K562 (cell line): Measurements from ENCODE around the gene COL4A1. TPM values are rescaled to one million over a fixed set of nuclear protein-coding genes. Genes with fewer than 3 reads are reported as not detected.

Experiments
- ATAC-seq: fragments of 200-7000 bp; cut with Tn5 transposase; 3 replicates; pipeline ENCODE4 v1.9.1; 2020; ENCODE audit warnings: moderate library complexity
- BruUV-seq: library from RNA; stranded (reverse); fragments of 400-500 nt; replicated peaks from 2 replicates; lab custom pipeline; 2021; lab: Mats Ljungman, UMichigan
- CTCF ChIA-PET: fragments of 300-600 bp; formaldehyde crosslinking; extraction: SDS; loops from one replicate; lab custom pipeline; 2021; ENCODE audit warnings: low intra/inter-chr PET ratio; lab: Yijun Ruan, JAX
- POLR2A ChIA-PET: fragments of 300-600, 350-650 bp; sonication (Branson Sonifier 250); formaldehyde crosslinking; extraction: SDS; loops from one replicate; lab custom pipeline; 2021; ENCODE audit warnings: antibody characterized with exemption, inconsistent platforms; lab: Yijun Ruan, JAX
- DNase-seq, 4 experiments: peaks; one replicate each; pipeline versions ENCODE4 v3.0.0 to v3.0.0-alpha.2; 2011 to 2018; ENCODE audit warnings: low spot score in 3 of 4, mixed read lengths in 3 of 4; ENCODE audit errors: extremely low read depth in 1 of 4
- FAIRE-seq: peaks from 2 replicates; lab custom pipeline; 2011; peaks lifted over from hg19 to GRCh38; lab: Jason Lieb, UNC
- H2AFZ ChIP-seq: 2 replicates; pipeline ENCODE4 v1.6.0; 2011; ENCODE audit warnings: low read depth, low read length, control low read depth, inconsistent platforms
- H3K27ac ChIP-seq: fragments of 200-600 bp; 3 replicates; pipeline ENCODE4 v1.8.0; 2011; ENCODE audit warnings: low read depth, mild to moderate bottlenecking, control low read depth, inconsistent platforms, low read length, moderate library complexity, mixed read lengths; ENCODE audit errors: extremely low read depth
- H3K27me3 ChIP-seq, 2 experiments: fragments of 300-600 bp in 1 of 2; 2 replicates in 1 of 2; 3 replicates in 1 of 2; pipeline versions ENCODE4 v1.6.0 to v1.8.0; 2011; ENCODE audit warnings: inconsistent platforms in 2 of 2, low read length in 2 of 2, mild to moderate bottlenecking in 1 of 2, mixed read lengths in 1 of 2, moderate library complexity in 1 of 2; ENCODE audit not compliant: control insufficient read depth in 2 of 2, insufficient read depth in 2 of 2
- H3K36me3 ChIP-seq: fragments of 300-600 bp; 3 replicates; pipeline ENCODE4 v1.8.0; 2011; ENCODE audit warnings: mild to moderate bottlenecking, low read length, inconsistent platforms; ENCODE audit not compliant: control insufficient read depth, insufficient read depth
- H3K4me1 ChIP-seq, 2 experiments: fragments of 200-600 bp in 1 of 2; replicated peaks in 1 of 2; 2 replicates in 1 of 2; 3 replicates in 1 of 2; pipeline versions ENCODE4 v1.5.1 to v1.8.0; 2011; ENCODE audit warnings: inconsistent platforms in 2 of 2, low read length in 2 of 2, mild to moderate bottlenecking in 1 of 2, mixed read lengths in 1 of 2, moderate library complexity in 1 of 2; ENCODE audit not compliant: control insufficient read depth in 2 of 2, insufficient read depth in 2 of 2
- H3K4me2 ChIP-seq: 2 replicates; pipeline ENCODE4 v1.6.1; 2011; ENCODE audit warnings: low read length, control low read depth, inconsistent platforms, mixed read lengths; ENCODE audit not compliant: insufficient read depth
- H3K4me3 ChIP-seq: fragments of 200-600 bp; sonication (generic), shearing (Covaris generic); 2 replicates; pipeline ENCODE4 v1.5.1; 2016; ENCODE audit warnings: control low read depth, inconsistent platforms
- H3K79me2 ChIP-seq: fragments of 200-600 bp; 3 replicates; pipeline ENCODE4 v1.8.0; 2011; ENCODE audit warnings: low read length, inconsistent platforms; ENCODE audit not compliant: control insufficient read depth, insufficient read depth
- H3K9ac ChIP-seq, 2 experiments: 2 replicates each; pipeline versions ENCODE4 v1.6.0 to v1.6.1; 2011; ENCODE audit warnings: low read depth in 2 of 2, low read length in 2 of 2, control low read depth in 1 of 2, inconsistent platforms in 1 of 2, mild to moderate bottlenecking in 1 of 2, mixed read lengths in 1 of 2; ENCODE audit not compliant: insufficient read depth in 1 of 2
- H3K9me1 ChIP-seq: one replicate; pipeline ENCODE4 v1.6.0; 2011; ENCODE audit warnings: inconsistent platforms, mild to moderate bottlenecking, low read length, moderate library complexity; ENCODE audit not compliant: control insufficient read depth, insufficient read depth
- H3K9me3 ChIP-seq: replicated peaks from 2 replicates; pipeline ENCODE4 v1.5.1; 2011; ENCODE audit warnings: low read depth, low read length, inconsistent platforms; ENCODE audit not compliant: control insufficient read depth, insufficient read depth
- H4K20me1 ChIP-seq: replicated peaks from 2 replicates; pipeline ENCODE4 v1.6.1; 2011; ENCODE audit warnings: low read length, inconsistent platforms, mixed read lengths; ENCODE audit not compliant: control insufficient read depth, insufficient read depth
- E2F3 ChIP-seq: fragments of 250-450 bp; sonication (Bioruptor Pico); IDR thresholded peaks from 2 replicates; pipeline ENCODE4 v1.4.0; 2020; ENCODE audit warnings: mild to moderate bottlenecking
- NFIC ChIP-seq: fragments of 450-650 bp; IDR thresholded peaks from 2 replicates; pipeline ENCODE4 v1.6.1; 2017; ENCODE audit warnings: mild to moderate bottlenecking, inconsistent platforms
- RCOR1 ChIP-seq, 2 experiments: IDR thresholded peaks; 2 replicates each; pipeline ENCODE4 v1.6.1; 2012; ENCODE audit warnings: low read depth in 2 of 2, low read length in 2 of 2, borderline replicate concordance in 1 of 2, improper control_type of control experiment in 1 of 2
- SMAD2 ChIP-seq: fragments of 150-350 bp; IDR thresholded peaks from 2 replicates; pipeline ENCODE4 v1.6.1; 2014; ENCODE audit warnings: low read depth, mild to moderate bottlenecking, low read length
- ZNF551 ChIP-seq: fragments of 250-450 bp; sonication (Bioruptor Pico); IDR thresholded peaks from 2 replicates; pipeline ENCODE4 v1.5.0; 2021; ENCODE audit warnings: mild to moderate bottlenecking, moderate library complexity
- WGBS: fragments of 100-300 bp; shearing (Covaris generic); methylation state at CpG from one replicate; pipeline ENCODE4 v1.1.6; 2016; ENCODE audit warnings: low coverage, mixed read lengths; ENCODE audit not compliant: insufficient coverage; ENCODE audit errors: missing lambda C conversion rate; 5-methylcytosine and 5-hydroxymethylcytosine counted together
- in situ Hi-C: fragments of 300-500 bp; cut with MboI; formaldehyde crosslinking; loops from 4 replicates; pipeline ENCODE4 v1.15.0; 2018; ENCODE audit warnings: inconsistent platforms, mixed read lengths
- intact Hi-C: fragments of 100-400 bp; cut with micrococcal nuclease; formaldehyde crosslinking; loops from 2 replicates; pipeline ENCODE4 v1.14.2; 2022
- polyA plus RNA-seq, 8 experiments: library from polyadenylated mRNA; depleted of rRNA in 4 of 8; stranded (reverse) in 5 of 8; unstranded in 3 of 8; fragments of >200 nt; fragmentation: Nextera tagmentation in 2 of 8; fragmentation: Illumina TruSeq in 1 of 8; extraction: Ambion mirVana in 2 of 8; extraction: Trizol in 1 of 8; gene quantifications; 2 replicates each; pipeline versions ENCODE4 v1.2.1 to v1.2.3, GENCODE V29; 2011 to 2014; ENCODE audit warnings: inconsistent platforms in 1 of 8, missing spikeins in 1 of 8
- total RNA-seq, 7 experiments: library from RNA; depleted of rRNA in 6 of 7; stranded (reverse); fragments of >200 nt in 6 of 7; fragmentation: Illumina TruSeq in 2 of 7; extraction: Trizol in 2 of 7; gene quantifications; 2 replicates each; pipeline versions ENCODE4 v1.2.1 to v1.2.3, GENCODE V29; 2011 to 2021; ENCODE audit warnings: low replicate concordance in 1 of 7
- TF ChIP-seq, protein P1 (sequence below), 3 experiments: IDR thresholded peaks in 2 of 3; conservative IDR thresholded peaks in 1 of 3; 2 replicates each; pipeline ENCODE4 v1.5.1; 2011 to 2012; ENCODE audit warnings: low read length in 3 of 3, mild to moderate bottlenecking in 3 of 3, control low read depth in 2 of 3, improper control_type of control experiment in 1 of 3, inconsistent platforms in 1 of 3, low read depth in 1 of 3, mixed read lengths in 1 of 3, moderate library complexity in 1 of 3; ENCODE audit not compliant: insufficient read depth in 2 of 3

Gene COL4A1
- total and polyA plus RNA-seq, 9 of the 15 experiments (the other 6 are each of a cell fraction or from before 2014, with no cell fraction given): 0.35 TPM; not detected in 8

- no peak for FAIRE-seq
- Histone ChIP-seq H3K9ac (no peak overlapping the region), H3K9me1 (no peaks in the 10 kb centered on the region), H3K27ac (no peak overlapping the region), H3K36me3 (no peaks in the 10 kb centered on the region), H2AFZ (no peak overlapping the region), H3K79me2 (no peaks in the 10 kb centered on the region), H4K20me1 (no peaks in the 10 kb centered on the region), H3K4me1 (no peaks in the 10 kb centered on the region), H3K9me3 (no peaks in the 10 kb centered on the region), H3K4me2 (no peak overlapping the region), H3K27me3 (peaks cover 0 to 41% of the 10 kb centered on the region in 2 experiments; a peak in 4 of 5 replicates), H3K4me3 (no peak overlapping the region)
- ChIA-PET POLR2A (no interaction called here), CTCF (no interaction called here)
- DNase-seq: peak in 2 of 4 experiments; percentile 8 to 12
- ATAC-seq: no peak
- TF ChIP-seq NFIC: peak; percentile 11; the same call in 1 of the 2 replicates
- no peak for TF ChIP-seq ZNF551 (CRISPR knock-in tag)
- no peak for TF ChIP-seq E2F3 (CRISPR knock-in tag)
- TF ChIP-seq RCOR1 (IDR thresholded peaks at IDR 0.05; ENCODE audit: borderline replicate concordance in 1 of 2, low read depth in 2 of 2, low read length in 2 of 2): no peak
- no peak for TF ChIP-seq SMAD2
- TF ChIP-seq, protein P1, sequence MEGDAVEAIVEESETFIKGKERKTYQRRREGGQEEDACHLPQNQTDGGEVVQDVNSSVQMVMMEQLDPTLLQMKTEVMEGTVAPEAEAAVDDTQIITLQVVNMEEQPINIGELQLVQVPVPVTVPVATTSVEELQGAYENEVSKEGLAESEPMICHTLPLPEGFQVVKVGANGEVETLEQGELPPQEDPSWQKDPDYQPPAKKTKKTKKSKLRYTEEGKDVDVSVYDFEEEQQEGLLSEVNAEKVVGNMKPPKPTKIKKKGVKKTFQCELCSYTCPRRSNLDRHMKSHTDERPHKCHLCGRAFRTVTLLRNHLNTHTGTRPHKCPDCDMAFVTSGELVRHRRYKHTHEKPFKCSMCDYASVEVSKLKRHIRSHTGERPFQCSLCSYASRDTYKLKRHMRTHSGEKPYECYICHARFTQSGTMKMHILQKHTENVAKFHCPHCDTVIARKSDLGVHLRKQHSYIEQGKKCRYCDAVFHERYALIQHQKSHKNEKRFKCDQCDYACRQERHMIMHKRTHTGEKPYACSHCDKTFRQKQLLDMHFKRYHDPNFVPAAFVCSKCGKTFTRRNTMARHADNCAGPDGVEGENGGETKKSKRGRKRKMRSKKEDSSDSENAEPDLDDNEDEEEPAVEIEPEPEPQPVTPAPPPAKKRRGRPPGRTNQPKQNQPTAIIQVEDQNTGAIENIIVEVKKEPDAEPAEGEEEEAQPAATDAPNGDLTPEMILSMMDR (IDR thresholded peaks at IDR 0.05 in 2 of 3, conservative IDR thresholded peaks at IDR 0.05 in 1 of 3; ENCODE audit: insufficient read depth in 2 of 3, low read depth in 1 of 3, low read length in 3 of 3): 0 out of 6 replicates have a peak, but pooled peaks of 1 of the 3 experiments have one; percentile 11
- in situ Hi-C loops (no loop called here), intact Hi-C loops (no loop called here)
- 3% methylated on average over 11 of the region's 16 CpGs for WGBS
- BruUV-seq: no TSS peak
These were observed 38.3 kb downstream of the COL4A1 start for GRCh38 chr13:110268576-110269185.
